ENCODE measurements around the gene GNS. TPM values are rescaled to one million over a fixed set of nuclear protein-coding genes. Genes with fewer than 3 reads are reported as not detected.

GNS gene
- total and polyA plus RNA-seq, 2 of the 13 experiments (the other 11 are each of a cell fraction or from before 2014, with no cell fraction given): 49.8 to 51.0 TPM

GRCh38 chr12:64798165-64798564 lies 39.0 kb upstream of the GNS start:
- in situ Hi-C loops (cut with HindIII; ENCODE audit: extremely low pct_ligation_motif_present, low pct_unique_long_range_greater_than_20kb) (no loop called here), intact Hi-C loops (cut with micrococcal nuclease; ENCODE audit: unreplicated experiment) (no loop called here)
- H3K79me2 ChIP-seq (ENCODE audit: insufficient read depth, low read length): no peaks in the 10 kb centered on the region
- H3K27ac ChIP-seq (ENCODE audit: extremely low read length, insufficient read depth, low read length): no peak overlapping the region
- no peak overlapping the region for H3K4me3 ChIP-seq (replicated peaks in 1 of 3; ENCODE audit: insufficient read depth in 1 of 3, low read depth in 2 of 3, low read length in 3 of 3)
- ATAC-seq (no peak), FAIRE-seq (no peak), DNase-seq (ENCODE audit: low spot score) (no peak)
- H4K20me1 ChIP-seq (ENCODE audit: insufficient read depth, low read length): no peaks in the 10 kb centered on the region
- no TSS peak for BruUV-seq (replicated peaks)
- H3K36me3 ChIP-seq (replicated peaks in 1 of 2; ENCODE audit: control insufficient read depth in 1 of 2, insufficient read depth in 2 of 2, low read length in 2 of 2): no peaks in the 10 kb centered on the region
- H3K9ac ChIP-seq (ENCODE audit: insufficient read depth, low read depth, low read length): no peak overlapping the region
- no peaks in the 10 kb centered on the region for H3K27me3 ChIP-seq (ENCODE audit: control insufficient read depth in 1 of 2, insufficient read depth in 2 of 2, low read length in 2 of 2)
- H2AFZ ChIP-seq (ENCODE audit: low read length): no peak overlapping the region
- H3K4me2 ChIP-seq (ENCODE audit: low read depth, low read length): no peak overlapping the region
- H3K9me3 ChIP-seq (ENCODE audit: low read length): no peaks in the 10 kb centered on the region
- peaks cover 39% of the 10 kb centered on the region for H3K4me1 ChIP-seq (ENCODE audit: insufficient read depth, low read length)
- TF ChIP-seq THRA (CRISPR knock-in tag; IDR thresholded peaks at IDR 0.05; ENCODE audit: borderline replicate concordance) (no peak), ZSCAN29 (CRISPR knock-in tag; conservative IDR thresholded peaks at IDR 0.05) (no peak), ZNF761 (CRISPR knock-in tag; conservative IDR thresholded peaks at IDR 0.05) (no peak), ZNF772 (CRISPR knock-in tag; IDR thresholded peaks at IDR 0.05) (no peak), ZNF235 (CRISPR knock-in tag; IDR thresholded peaks at IDR 0.05; ENCODE audit: borderline replicate concordance) (no peak), MXD3 (CRISPR knock-in tag; IDR thresholded peaks at IDR 0.05) (no peak), RNF2 (conservative IDR thresholded peaks at IDR 0.05; ENCODE audit: low read depth) (no peak), ARHGAP35 (CRISPR knock-in tag; IDR thresholded peaks at IDR 0.05; ENCODE audit: borderline replicate concordance) (no peak), SRF (IDR thresholded peaks at IDR 0.05; ENCODE audit: low read depth, low read length) (no peak), ATF3 (CRISPR knock-in tag; IDR thresholded peaks at IDR 0.05) (no peak), RFX1 (IDR thresholded peaks at IDR 0.05) (no peak), FOXC1 (CRISPR knock-in tag; IDR thresholded peaks at IDR 0.05; ENCODE audit: borderline replicate concordance) (no peak), DMTF1 (CRISPR knock-in tag; IDR thresholded peaks at IDR 0.05) (no peak), DPF2 (CRISPR knock-in tag; IDR thresholded peaks at IDR 0.05; ENCODE audit: borderline replicate concordance, low read depth) (no peak), ZNF180 (CRISPR knock-in tag; IDR thresholded peaks at IDR 0.05; ENCODE audit: borderline replicate concordance, low read depth) (no peak), GTF3A (CRISPR knock-in tag; conservative IDR thresholded peaks at IDR 0.05) (no peak), ETV6 (CRISPR knock-in tag; conservative IDR thresholded peaks at IDR 0.05) (no peak)
- ChIA-PET CTCF (ENCODE audit: low intra/inter-chr PET ratio, low total read pairs) (no interaction called here), POLR2A (no interaction called here)

Data from HepG2 (cell line).